Endothelial cell of umbilical vein (primary cell): ENCODE data around the gene MCIDAS. TPM values are rescaled to one million over a fixed set of nuclear protein-coding genes. Genes with fewer than 3 reads are reported as not detected.
A peak's percentile ranks its signal among the peaks of the same experiment; 100 is the strongest.

Source experiments
- BruUV-seq: library from RNA; stranded (reverse); fragments of 400-500 nt; replicated peaks from 2 replicates; lab custom pipeline; 2021; lab: Mats Ljungman, UMichigan
- CTCF ChIA-PET: fragments of 300-600, 350-600 bp; sonication (Branson Sonifier 250); formaldehyde crosslinking; loops from one replicate; lab custom pipeline; 2021; ENCODE audit warnings: antibody characterized with exemption, inconsistent platforms; lab: Charles Lee
- POLR2A ChIA-PET: fragments of 300-600, 350-600 bp; sonication (Branson Sonifier 250); formaldehyde crosslinking; loops from one replicate; lab custom pipeline; 2021; ENCODE audit warnings: antibody characterized with exemption, inconsistent platforms; lab: Charles Lee
- DNase-seq: peaks from one replicate; pipeline ENCODE4 v3.0.0-alpha.2; 2011; ENCODE audit warnings: low read depth, low spot score
- FAIRE-seq: peaks from 2 replicates; lab custom pipeline; 2011; peaks lifted over from hg19 to GRCh38; lab: Jason Lieb, UNC
- H2AFZ ChIP-seq: 2 replicates; pipeline ENCODE4 v1.6.0; 2012; ENCODE audit warnings: low read depth, low read length, control low read depth, inconsistent platforms
- H3K27ac ChIP-seq: 2 replicates; pipeline ENCODE4 v1.5.1; 2011; ENCODE audit warnings: low read depth, mild to moderate bottlenecking, control low read depth, low read length, moderate library complexity; ENCODE audit not compliant: insufficient read depth
- H3K27me3 ChIP-seq, 2 experiments: 2 replicates each; pipeline versions ENCODE4 v1.6.0 to v1.6.1; 2011; ENCODE audit warnings: low read length in 2 of 2, mixed read lengths in 1 of 2; ENCODE audit not compliant: control insufficient read depth in 2 of 2, insufficient read depth in 2 of 2
- H3K36me3 ChIP-seq, 2 experiments: 2 replicates in 1 of 2; 3 replicates in 1 of 2; pipeline ENCODE4 v1.5.1; 2011; ENCODE audit warnings: low read length in 2 of 2, mild to moderate bottlenecking in 1 of 2, moderate library complexity in 1 of 2; ENCODE audit not compliant: control insufficient read depth in 2 of 2, insufficient read depth in 2 of 2; ENCODE audit errors: extremely low read depth in 1 of 2
- H3K4me1 ChIP-seq: 3 replicates; pipeline ENCODE4 v1.5.1; 2011; ENCODE audit warnings: mild to moderate bottlenecking, low read length; ENCODE audit not compliant: control insufficient read depth, insufficient read depth; ENCODE audit errors: extremely low read depth
- H3K4me2 ChIP-seq: 2 replicates; pipeline ENCODE4 v1.6.1; 2011; ENCODE audit warnings: low read length, control low read depth, mixed read lengths; ENCODE audit not compliant: insufficient read depth
- H3K4me3 ChIP-seq, 3 experiments: fragments of 200-600 bp in 1 of 3; sonication (generic), shearing (Covaris generic) in 1 of 3; replicated peaks in 1 of 3; 2 replicates each; pipeline ENCODE4 v1.5.1; 2011 to 2016; ENCODE audit warnings: control low read depth in 3 of 3, low read length in 3 of 3, mild to moderate bottlenecking in 2 of 3, inconsistent platforms in 1 of 3, low read depth in 1 of 3, moderate library complexity in 1 of 3; ENCODE audit not compliant: insufficient read depth in 1 of 3
- H3K79me2 ChIP-seq: 2 replicates; pipeline ENCODE4 v1.6.0; 2012; ENCODE audit warnings: low read length, inconsistent platforms; ENCODE audit not compliant: control insufficient read depth, insufficient read depth
- H3K9ac ChIP-seq: replicated peaks from 2 replicates; pipeline ENCODE3; 2011; ENCODE audit warnings: low read length, control low read depth; ENCODE audit not compliant: insufficient read depth; ENCODE audit errors: extremely low read depth
- H3K9me1 ChIP-seq: replicated peaks from 3 replicates; pipeline ENCODE4 v1.6.0; 2011; ENCODE audit warnings: mild to moderate bottlenecking, low read length; ENCODE audit not compliant: control insufficient read depth, insufficient read depth; ENCODE audit errors: extremely low read depth
- H3K9me3 ChIP-seq: replicated peaks from 2 replicates; pipeline ENCODE4 v1.5.1; 2012; ENCODE audit warnings: low read length, inconsistent platforms; ENCODE audit not compliant: control insufficient read depth, insufficient read depth
- H4K20me1 ChIP-seq: replicated peaks from 2 replicates; pipeline ENCODE3; 2011; ENCODE audit warnings: mild to moderate bottlenecking, low read length; ENCODE audit not compliant: control insufficient read depth, insufficient read depth; ENCODE audit errors: extremely low read depth
- CTCF ChIP-seq, 2 donors: IDR thresholded peaks; 1 replicate in 1 of 2; 2 replicates in 1 of 2; pipeline ENCODE4 v1.5.1; 2011; ENCODE audit warnings: low read length in 2 of 2, mild to moderate bottlenecking in 2 of 2, moderate library complexity in 2 of 2, control low read depth in 1 of 2, inconsistent platforms in 1 of 2, low read depth in 1 of 2; ENCODE audit not compliant: insufficient read depth in 1 of 2; ENCODE audit errors: extremely low read depth in 1 of 2
- EZH2 ChIP-seq: IDR thresholded peaks from 2 replicates; pipeline ENCODE4 v1.6.1; 2012; ENCODE audit warnings: borderline replicate concordance, low read depth, mild to moderate bottlenecking, moderate library complexity, low read length, inconsistent platforms; ENCODE audit not compliant: severe bottlenecking
- FOS ChIP-seq: IDR thresholded peaks from 2 replicates; pipeline ENCODE4 v1.6.1; 2011; ENCODE audit warnings: mild to moderate bottlenecking, low read length, moderate library complexity, borderline replicate concordance; ENCODE audit not compliant: insufficient read depth
- GATA2 ChIP-seq: IDR thresholded peaks from 2 replicates; pipeline ENCODE4 v1.7.0; 2011; ENCODE audit warnings: low read depth, mild to moderate bottlenecking, moderate library complexity, mixed read lengths, low read length; ENCODE audit not compliant: insufficient read length, insufficient read depth
- JUN ChIP-seq: IDR thresholded peaks from 2 replicates; pipeline ENCODE4 v1.6.1; 2011; ENCODE audit warnings: borderline replicate concordance, low read depth; ENCODE audit not compliant: insufficient read length, insufficient read depth
- MAX ChIP-seq: IDR thresholded peaks from 2 replicates; pipeline ENCODE4 v1.6.1; 2011; ENCODE audit not compliant: insufficient read depth, insufficient read length
- MYC ChIP-seq: IDR thresholded peaks from one replicate; pipeline ENCODE4 v1.6.1; 2011; ENCODE audit warnings: mild to moderate bottlenecking, low read depth, low read length
- POLR2A ChIP-seq: IDR thresholded peaks from 2 replicates; pipeline ENCODE4 v1.6.1; 2012; ENCODE audit warnings: low read depth, mild to moderate bottlenecking, control low read depth, low read length
- POLR2AphosphoS5 ChIP-seq: IDR thresholded peaks from 2 replicates; pipeline ENCODE4 v1.6.1; 2012; ENCODE audit warnings: low read depth, mild to moderate bottlenecking, control low read depth, low read length, moderate library complexity; ENCODE audit not compliant: insufficient read depth
- dilution Hi-C: fragments of 300-500 bp; cut with MboI; formaldehyde crosslinking; loops from one replicate; pipeline ENCODE4 v1.15.0; 2019; ENCODE audit warnings: low sequenced_read_pairs; ENCODE audit not compliant: extremely low pct_ligation_motif_present
- intact Hi-C: fragments of 100-400 bp; cut with micrococcal nuclease; formaldehyde crosslinking; loops from one replicate; pipeline ENCODE4 v1.10.0; 2022
- polyA plus RNA-seq, 4 experiments: library from polyadenylated mRNA; depleted of rRNA in 3 of 4; stranded (reverse) in 3 of 4; unstranded in 1 of 4; fragments of >200 nt; gene quantifications; 2 replicates each; pipeline versions ENCODE4 v1.2.1 to v1.2.3, GENCODE V29; 2011 to 2012; ENCODE audit warnings: missing spikeins in 1 of 4
- total RNA-seq: library from RNA; stranded (reverse); gene quantifications from 2 replicates; pipeline ENCODE4 v1.2.3, GENCODE V29; 2021

MCIDAS gene
- total and polyA plus RNA-seq, 2 donors (not counting 3 experiments of a cell fraction or from before 2014, with no cell fraction given): not detected

DNA sequence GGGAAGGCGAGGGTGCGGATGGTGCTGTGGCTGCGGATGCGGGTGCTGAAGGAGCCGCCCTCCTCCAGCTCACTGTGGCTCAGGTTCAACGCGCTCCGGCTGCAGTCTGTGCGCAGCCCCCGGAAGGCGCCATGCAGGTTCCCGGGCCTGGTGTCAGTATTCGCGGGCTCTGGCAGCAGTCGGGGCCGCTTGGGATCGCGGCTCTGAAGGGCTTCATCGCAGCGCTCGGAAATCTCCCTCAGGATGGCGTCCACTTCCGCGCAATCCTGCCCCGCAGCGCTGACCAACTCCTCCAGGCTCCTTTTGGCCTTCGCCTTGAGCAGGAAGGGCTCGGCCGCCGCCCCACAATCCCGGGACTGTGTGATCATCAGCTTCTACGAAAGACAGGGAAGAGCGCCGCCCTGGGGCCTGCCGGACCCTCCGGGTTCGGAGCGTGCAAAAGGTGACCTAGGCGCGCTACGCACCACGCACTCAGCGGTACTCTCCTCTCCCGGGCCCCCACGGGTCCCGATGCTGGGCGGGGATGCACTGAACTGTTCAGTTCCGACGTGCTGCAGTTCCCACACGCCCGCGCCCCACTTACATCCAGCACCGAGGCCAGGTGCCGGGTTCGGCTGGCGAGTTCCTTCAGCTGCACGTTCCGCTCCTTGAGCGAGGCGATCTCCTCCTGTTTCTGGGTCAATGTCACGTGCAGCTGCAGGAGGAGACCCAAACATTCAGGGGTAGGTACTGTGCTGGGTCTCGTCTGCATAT, 6.5 kb downstream of the MCIDAS start:
- no peak for TF ChIP-seq FOS
- no peak for TF ChIP-seq POLR2AphosphoS5
- TF ChIP-seq JUN: no peak
- TF ChIP-seq MYC: no peak
- TF ChIP-seq CTCF (IDR thresholded peaks at IDR 0.05; ENCODE audit: extremely low read depth in 1 of 2, insufficient read depth in 1 of 2, low read depth in 1 of 2, low read length in 2 of 2): peak in 1 of 2 donors; percentile 17
- TF ChIP-seq POLR2A: no peak
- no peak for TF ChIP-seq MAX
- TF ChIP-seq EZH2: peak; percentile 88
- TF ChIP-seq GATA2: no peak
- dilution Hi-C loops (no loop called here), intact Hi-C loops (no loop called here)
- H3K9ac ChIP-seq: no peak overlapping the region
- ChIA-PET POLR2A (no interaction called here), CTCF (interaction anchor here (1.4 to 1.5 kb wide), 3 partner anchors 9 to 41 kb away, joined by 3 to 11 read pairs (median 4); no protein-coding TSS in a partner anchor)
- no peak for DNase-seq
- H3K36me3 ChIP-seq: no peaks in the 10 kb centered on the region
- H3K79me2 ChIP-seq: no peaks in the 10 kb centered on the region
- peak overlapping the region in 2 of 3 experiments; percentile 9 to 14 for H3K4me3 ChIP-seq
- H4K20me1 ChIP-seq: no peaks in the 10 kb centered on the region
- peak overlapping the region; percentile 43 for H3K4me2 ChIP-seq
- H3K9me1 ChIP-seq: no peaks in the 10 kb centered on the region
- H3K27me3 ChIP-seq: peaks cover 49 to 74% of the 10 kb centered on the region in 2 experiments
- no TSS peak for BruUV-seq
- H3K4me1 ChIP-seq: peaks cover 9% of the 10 kb centered on the region
- no peaks in the 10 kb centered on the region for H3K9me3 ChIP-seq
- H2AFZ ChIP-seq: peak overlapping the region; percentile 23
- FAIRE-seq: peak; percentile 31
- no peak overlapping the region for H3K27ac ChIP-seq
